HG03135 (cell line): Measurements from ENCODE around the gene THADA.
"Not testable (repeated sequence)": the region's sequence is repeated elsewhere in the genome, so short reads cannot be mapped to it uniquely, and the experiment has no call there.

Experiments
- ATAC-seq: cut with Tn5 transposase; IDR thresholded peaks from one replicate; pipeline ENCODE4 v1.9.1; 2021; ENCODE audit warnings: mild to moderate bottlenecking, moderate library complexity; ENCODE audit not compliant: unreplicated experiment

The THADA gene

DNA sequence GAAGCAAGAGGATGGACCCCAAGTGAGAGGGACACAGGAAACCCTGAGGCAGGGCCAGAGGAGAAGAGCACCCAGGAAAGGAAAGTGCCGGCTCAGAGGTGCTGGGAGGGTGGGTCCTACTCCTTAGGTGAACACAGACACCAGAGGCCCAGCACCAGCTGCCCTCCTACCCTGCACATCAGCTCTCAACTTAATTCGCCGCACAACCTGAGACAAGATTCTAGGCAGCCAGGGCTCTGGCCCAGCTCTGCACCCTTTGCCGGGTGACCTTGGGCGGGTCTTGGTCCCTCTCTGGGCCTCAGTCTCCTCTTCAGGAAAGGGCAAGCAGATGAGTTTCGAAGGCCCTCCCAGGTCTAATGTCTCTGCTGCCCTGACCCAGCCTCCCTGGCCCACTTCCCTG lies 397.6 kb downstream of the THADA start:
- no peak for ATAC-seq

GRCh38 chr2:43197588-43197896 lies 398.3 kb downstream of the THADA start:
- ATAC-seq, result no peak

DNA sequence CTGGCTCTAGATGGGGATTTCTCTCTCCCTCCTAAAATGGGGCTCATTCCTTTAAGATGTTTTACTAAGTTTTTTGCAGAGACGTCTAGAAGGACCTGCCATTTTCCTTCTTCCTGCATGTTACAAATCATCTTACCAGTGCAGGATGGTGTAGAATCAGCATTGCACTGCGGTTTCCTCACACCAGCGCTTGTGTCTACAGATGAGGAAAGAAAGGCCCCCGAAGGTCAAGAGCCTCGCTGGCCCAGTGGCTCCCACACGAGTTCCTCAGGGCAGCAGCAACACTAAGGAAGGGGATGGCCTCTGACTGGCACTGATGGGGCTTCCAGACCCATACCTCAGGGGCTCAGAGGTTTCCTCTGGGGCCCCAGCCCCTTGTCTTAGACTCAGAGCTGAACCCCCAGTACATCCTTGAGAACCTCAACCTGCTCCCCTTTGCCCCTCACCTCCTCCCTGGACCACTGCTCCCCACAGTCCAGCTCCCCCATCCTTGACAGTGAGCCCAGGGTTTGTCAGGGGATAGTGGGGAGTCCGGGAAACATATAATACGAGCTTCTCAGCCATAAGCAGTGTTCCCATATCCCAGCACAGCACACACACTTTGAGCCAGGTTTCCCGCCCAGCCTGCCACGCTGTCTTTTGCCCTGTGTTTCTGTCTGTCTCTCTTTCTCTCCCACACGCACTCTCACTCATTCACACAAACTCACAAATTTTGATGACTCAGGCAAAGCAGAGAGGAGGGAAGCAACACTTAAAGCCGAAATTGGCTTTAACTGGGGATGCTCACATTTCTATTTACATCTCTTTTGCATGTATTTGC lies 398.9 kb downstream of the THADA start:
- no peak for ATAC-seq

DNA sequence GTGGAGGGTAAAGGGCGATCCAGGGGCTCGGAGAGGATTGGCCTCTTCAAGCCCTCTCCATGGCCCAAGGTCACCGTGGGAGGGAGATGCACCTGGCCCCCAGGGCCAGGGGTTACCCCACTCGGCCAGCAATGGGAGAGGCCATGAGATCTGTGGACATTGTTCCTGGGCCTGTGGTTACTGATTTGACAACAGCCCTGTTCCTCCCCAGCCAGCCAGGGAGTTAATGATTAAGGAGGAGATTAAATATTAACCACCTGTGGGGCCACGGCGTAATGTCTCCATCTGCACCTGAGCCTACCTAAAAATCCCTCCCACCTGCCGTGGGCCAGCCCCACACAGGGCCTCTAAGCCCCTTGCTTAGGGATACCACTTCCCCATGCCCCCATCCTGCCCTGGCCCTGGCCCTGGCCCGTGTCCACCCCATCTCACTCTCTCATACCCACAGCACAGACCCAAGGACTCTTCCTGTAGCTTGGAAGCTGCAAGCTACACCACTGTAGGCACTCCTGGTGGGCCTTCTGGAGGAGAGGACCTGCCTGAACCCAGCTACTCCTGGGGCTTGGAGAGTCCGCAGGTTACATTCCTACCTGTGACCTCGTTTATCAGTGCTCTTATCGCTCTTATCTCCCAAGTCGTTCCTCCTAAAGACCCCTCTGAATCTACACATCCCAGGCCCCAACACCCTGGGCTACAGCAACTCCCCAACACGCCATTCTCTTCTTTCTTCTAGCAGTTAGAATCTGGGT lies 401.5 kb downstream of the THADA start:
- peak; percentile 67 for ATAC-seq

- no peak for ATAC-seq
Observed at GRCh38 chr2:43193652-43194120, 402.2 kb downstream of the THADA start.

- no peak for ATAC-seq
Observed at GRCh38 chr2:43192744-43193651, 402.8 kb downstream of the THADA start.

GRCh38 chr2:43191947-43192516 lies 403.8 kb downstream of the THADA start:
- ATAC-seq, result no peak

GRCh38 chr2:43190311-43191052 lies 405.4 kb downstream of the THADA start:
- no peak for ATAC-seq

- ATAC-seq, result not testable (repeated sequence)
Observed at GRCh38 chr2:43189861-43190260, 406.0 kb downstream of the THADA start.

DNA sequence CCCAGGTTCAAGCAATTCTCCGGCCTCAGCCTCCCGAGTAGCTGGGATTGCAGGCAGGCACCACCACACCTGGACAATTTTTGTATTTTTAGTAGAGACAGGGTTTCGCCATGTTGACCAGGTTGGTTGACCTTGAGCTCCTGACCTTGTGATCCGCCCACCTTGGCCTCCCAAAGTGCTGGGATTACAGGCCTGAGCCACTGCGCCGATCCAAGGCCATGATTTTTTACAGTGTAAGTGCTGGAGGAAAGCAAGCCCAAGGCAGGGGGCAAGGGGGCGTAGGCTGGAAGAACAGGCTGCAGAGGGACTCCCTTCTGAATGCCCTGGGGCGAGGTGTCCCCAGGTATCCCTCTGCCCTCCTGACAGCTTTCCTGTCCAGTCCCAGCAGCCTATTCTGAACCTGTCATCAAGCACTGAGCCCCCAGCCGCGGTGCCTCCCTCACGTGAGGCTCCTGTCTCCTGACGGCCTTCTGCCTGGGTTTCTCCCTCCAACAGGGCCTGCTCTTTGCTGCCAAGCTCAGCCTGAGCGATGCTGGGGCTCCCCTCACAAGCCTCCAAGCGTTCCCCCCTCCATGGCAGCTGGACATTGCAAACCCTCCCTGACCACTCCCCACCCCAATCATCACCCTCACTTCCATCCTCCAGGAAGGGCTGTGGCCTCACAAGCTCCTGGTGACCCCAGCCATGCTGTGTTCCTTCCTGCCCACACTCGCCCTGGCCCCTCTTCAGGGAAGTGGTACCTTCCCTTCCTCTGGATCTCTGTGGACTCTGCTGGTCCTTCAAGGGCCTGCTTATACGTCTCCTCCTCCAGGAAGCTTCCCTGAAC lies 407.1 kb downstream of the THADA start:
- no peak for ATAC-seq

DNA sequence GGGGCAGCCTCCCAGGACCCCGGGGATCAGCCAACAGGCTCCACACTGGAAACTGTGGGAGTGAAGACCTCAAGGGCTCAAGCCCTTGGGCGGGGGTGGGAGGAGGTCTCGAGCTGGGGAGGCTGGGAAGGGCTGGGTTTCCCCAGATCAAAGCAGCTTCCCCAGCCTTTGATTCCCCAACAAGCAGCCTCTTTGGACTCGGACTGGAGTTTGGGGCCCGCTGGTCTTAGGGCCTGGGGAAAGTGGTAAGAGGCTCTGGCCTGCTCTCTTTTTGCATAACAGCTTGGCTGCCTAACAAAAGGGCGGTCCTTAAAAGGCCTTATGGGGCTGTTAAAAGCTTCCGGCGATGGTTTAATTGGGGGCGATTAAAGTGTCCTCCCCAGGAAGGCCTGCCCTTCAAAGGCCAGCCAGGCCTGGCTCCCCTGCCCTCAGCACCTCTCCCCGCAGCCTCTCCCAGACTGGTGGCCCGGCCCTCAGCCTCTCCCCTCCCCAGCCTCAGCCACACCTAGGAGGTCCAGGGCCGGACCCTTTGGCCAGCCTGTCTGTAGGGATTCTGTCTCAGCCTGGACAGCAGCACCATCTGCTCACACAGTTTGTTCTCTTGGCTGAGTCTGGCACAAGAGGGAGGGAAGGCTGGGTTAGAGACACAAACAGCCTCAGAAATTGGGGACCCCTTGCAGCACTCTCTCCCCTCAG lies 409.0 kb downstream of the THADA start:
- ATAC-seq, result no peak

- no peak for ATAC-seq
Observed at GRCh38 chr2:43186321-43186678, 409.5 kb downstream of the THADA start.

DNA sequence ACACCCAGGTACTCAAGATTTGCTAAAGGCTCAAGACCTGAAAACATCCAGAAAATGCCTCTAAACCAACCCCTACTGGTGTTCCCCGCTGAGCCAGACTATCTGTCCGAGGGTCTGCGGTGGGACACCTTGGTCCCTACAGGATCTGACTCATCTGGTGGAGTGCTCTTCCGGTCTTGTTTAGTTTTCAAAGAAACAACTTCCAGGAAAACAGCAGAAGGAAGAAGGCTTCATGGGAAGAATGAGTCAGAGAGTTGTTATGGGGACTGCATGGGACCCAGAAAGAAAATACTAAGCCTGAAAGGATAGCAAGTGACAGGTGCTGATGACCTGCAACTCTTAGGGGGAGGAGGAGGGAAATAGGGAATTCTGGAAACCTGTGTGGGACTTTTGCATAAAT lies 410.7 kb downstream of the THADA start:
- no peak for ATAC-seq

- ATAC-seq, result no peak
Observed at GRCh38 chr2:43184339-43184895, 411.4 kb downstream of the THADA start.

- no peak for ATAC-seq
Observed at GRCh38 chr2:43183743-43184142, 412.1 kb downstream of the THADA start.

- no peak for ATAC-seq
Observed at GRCh38 chr2:43180897-43181296, 414.9 kb downstream of the THADA start.
